HL-60 (cell line): ENCODE measurements around the gene ARID5B.

Experiments
- GABPA ChIP-seq: IDR thresholded peaks from 2 replicates; pipeline ENCODE4 v1.6.1; 2012; ENCODE audit warnings: low read depth
- POLR2AphosphoS5 ChIP-seq: IDR thresholded peaks from 2 replicates; pipeline ENCODE4 v1.6.1; 2012; ENCODE audit warnings: low read depth
- SPI1 ChIP-seq: IDR thresholded peaks from 2 replicates; pipeline ENCODE4 v1.6.1; 2012; ENCODE audit warnings: low read depth, mild to moderate bottlenecking, borderline replicate concordance
- TF ChIP-seq, protein P1 (sequence below): IDR thresholded peaks from one replicate; pipeline ENCODE4 v1.5.1; 2011; ENCODE audit warnings: low read length, control low read depth, inconsistent platforms; ENCODE audit not compliant: insufficient read depth
- TF ChIP-seq, protein P2 (sequence below): IDR thresholded peaks from 2 replicates; pipeline ENCODE4 v1.6.1; 2012; ENCODE audit warnings: low read depth; ENCODE audit not compliant: insufficient replicate concordance

DNA sequence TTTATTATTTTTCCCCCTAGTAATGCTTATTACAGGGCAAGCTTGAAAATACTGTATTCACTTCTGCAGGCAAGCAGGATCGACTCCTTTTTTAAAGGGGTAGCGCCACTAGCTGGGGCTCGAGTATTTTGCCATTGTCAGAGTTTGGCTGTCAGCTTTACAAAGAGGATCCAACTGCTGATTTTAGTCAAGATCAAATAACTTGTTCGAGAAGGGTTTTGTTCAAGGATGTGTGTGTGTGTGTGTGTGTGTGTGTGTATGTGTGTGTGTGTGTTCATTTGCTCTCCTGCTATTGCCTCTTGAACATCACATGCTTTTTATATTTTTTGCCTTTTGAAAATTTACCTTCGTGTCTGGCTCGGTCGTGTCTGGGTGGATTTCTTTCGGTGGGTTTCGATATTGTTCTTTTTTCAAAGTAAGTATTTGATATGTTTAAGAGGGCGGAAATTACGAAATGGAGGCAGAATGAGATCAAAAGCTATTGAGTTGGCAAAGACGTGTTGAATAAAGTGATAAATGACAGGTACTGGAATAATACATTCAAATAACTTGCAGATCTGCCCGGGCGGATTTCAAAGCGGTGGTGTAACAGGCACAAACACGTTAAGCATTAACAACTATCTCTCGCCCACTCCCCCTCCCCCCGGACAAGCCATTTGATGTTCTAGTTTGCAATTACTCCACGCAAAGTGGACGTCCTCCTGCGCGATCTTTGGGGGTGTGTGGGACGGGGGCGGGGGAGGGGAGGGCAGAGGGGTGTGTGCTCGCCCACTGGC, 1.1 kb downstream of the ARID5B start:
- TF ChIP-seq, protein P1, sequence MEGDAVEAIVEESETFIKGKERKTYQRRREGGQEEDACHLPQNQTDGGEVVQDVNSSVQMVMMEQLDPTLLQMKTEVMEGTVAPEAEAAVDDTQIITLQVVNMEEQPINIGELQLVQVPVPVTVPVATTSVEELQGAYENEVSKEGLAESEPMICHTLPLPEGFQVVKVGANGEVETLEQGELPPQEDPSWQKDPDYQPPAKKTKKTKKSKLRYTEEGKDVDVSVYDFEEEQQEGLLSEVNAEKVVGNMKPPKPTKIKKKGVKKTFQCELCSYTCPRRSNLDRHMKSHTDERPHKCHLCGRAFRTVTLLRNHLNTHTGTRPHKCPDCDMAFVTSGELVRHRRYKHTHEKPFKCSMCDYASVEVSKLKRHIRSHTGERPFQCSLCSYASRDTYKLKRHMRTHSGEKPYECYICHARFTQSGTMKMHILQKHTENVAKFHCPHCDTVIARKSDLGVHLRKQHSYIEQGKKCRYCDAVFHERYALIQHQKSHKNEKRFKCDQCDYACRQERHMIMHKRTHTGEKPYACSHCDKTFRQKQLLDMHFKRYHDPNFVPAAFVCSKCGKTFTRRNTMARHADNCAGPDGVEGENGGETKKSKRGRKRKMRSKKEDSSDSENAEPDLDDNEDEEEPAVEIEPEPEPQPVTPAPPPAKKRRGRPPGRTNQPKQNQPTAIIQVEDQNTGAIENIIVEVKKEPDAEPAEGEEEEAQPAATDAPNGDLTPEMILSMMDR: no peak
- no peak for TF ChIP-seq POLR2AphosphoS5
- TF ChIP-seq, protein P2, sequence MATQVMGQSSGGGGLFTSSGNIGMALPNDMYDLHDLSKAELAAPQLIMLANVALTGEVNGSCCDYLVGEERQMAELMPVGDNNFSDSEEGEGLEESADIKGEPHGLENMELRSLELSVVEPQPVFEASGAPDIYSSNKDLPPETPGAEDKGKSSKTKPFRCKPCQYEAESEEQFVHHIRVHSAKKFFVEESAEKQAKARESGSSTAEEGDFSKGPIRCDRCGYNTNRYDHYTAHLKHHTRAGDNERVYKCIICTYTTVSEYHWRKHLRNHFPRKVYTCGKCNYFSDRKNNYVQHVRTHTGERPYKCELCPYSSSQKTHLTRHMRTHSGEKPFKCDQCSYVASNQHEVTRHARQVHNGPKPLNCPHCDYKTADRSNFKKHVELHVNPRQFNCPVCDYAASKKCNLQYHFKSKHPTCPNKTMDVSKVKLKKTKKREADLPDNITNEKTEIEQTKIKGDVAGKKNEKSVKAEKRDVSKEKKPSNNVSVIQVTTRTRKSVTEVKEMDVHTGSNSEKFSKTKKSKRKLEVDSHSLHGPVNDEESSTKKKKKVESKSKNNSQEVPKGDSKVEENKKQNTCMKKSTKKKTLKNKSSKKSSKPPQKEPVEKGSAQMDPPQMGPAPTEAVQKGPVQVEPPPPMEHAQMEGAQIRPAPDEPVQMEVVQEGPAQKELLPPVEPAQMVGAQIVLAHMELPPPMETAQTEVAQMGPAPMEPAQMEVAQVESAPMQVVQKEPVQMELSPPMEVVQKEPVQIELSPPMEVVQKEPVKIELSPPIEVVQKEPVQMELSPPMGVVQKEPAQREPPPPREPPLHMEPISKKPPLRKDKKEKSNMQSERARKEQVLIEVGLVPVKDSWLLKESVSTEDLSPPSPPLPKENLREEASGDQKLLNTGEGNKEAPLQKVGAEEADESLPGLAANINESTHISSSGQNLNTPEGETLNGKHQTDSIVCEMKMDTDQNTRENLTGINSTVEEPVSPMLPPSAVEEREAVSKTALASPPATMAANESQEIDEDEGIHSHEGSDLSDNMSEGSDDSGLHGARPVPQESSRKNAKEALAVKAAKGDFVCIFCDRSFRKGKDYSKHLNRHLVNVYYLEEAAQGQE: no peak
- no peak for TF ChIP-seq GABPA
- TF ChIP-seq SPI1: no peak
